ENCODE results near the gene IGSF21. TPM values are rescaled to one million over a fixed set of nuclear protein-coding genes. Genes with fewer than 3 reads are reported as not detected.

Gene IGSF21
- total RNA-seq, 2 donors from 2014 or later: 4.6 to 8.5 TPM

GRCh38 chr1:18398791-18399530 lies 291.4 kb downstream of the IGSF21 start:
- no peak overlapping the region for H3K4me3 ChIP-seq
- no peaks in the 10 kb centered on the region for H3K9me3 ChIP-seq
- H3K27ac ChIP-seq: no peak overlapping the region
- TF ChIP-seq CTCF (IDR thresholded peaks at IDR 0.05) (no peak), POLR2A (IDR thresholded peaks at IDR 0.05) (no peak), POLR2AphosphoS5 (IDR thresholded peaks at IDR 0.05) (no peak)
- H3K36me3 ChIP-seq: no peaks in the 10 kb centered on the region
- DNase-seq (ENCODE audit: low spot score): no peak
- peaks cover 2% of the 10 kb centered on the region for H3K27me3 ChIP-seq (replicated peaks; ENCODE audit: insufficient read depth)
- WGBS: 45% methylated on average over 5 of the region's 5 CpGs
- intact Hi-C loops (cut with DNase I): no loop called here
- H3K4me1 ChIP-seq (replicated peaks): no peaks in the 10 kb centered on the region

- WGBS: 72% methylated on average over 7 of the region's 7 CpGs
- Histone ChIP-seq H3K27me3 (replicated peaks; ENCODE audit: insufficient read depth) (peaks cover 2% of the 10 kb centered on the region), H3K9me3 (no peaks in the 10 kb centered on the region), H3K4me3 (no peak overlapping the region), H3K27ac (no peak overlapping the region), H3K4me1 (replicated peaks) (no peaks in the 10 kb centered on the region), H3K36me3 (no peaks in the 10 kb centered on the region)
- intact Hi-C loops (cut with DNase I): no loop called here
- TF ChIP-seq POLR2A (IDR thresholded peaks at IDR 0.05): no peak
- no peak for TF ChIP-seq POLR2AphosphoS5 (IDR thresholded peaks at IDR 0.05)
- TF ChIP-seq CTCF (IDR thresholded peaks at IDR 0.05): no peak
- no peak for DNase-seq (ENCODE audit: low spot score)
Observed at GRCh38 chr1:18400347-18401102, 292.9 kb downstream of the IGSF21 start.

GRCh38 chr1:18401921-18402320 lies 294.3 kb downstream of the IGSF21 start:
- no peaks in the 10 kb centered on the region for H3K4me1 ChIP-seq (replicated peaks)
- DNase-seq (ENCODE audit: low spot score): no peak
- no peaks in the 10 kb centered on the region for H3K9me3 ChIP-seq
- H3K4me3 ChIP-seq: no peak overlapping the region
- no peaks in the 10 kb centered on the region for H3K36me3 ChIP-seq
- intact Hi-C loops (cut with DNase I): no loop called here
- WGBS: 76% methylated on average over 3 of the region's 3 CpGs
- H3K27me3 ChIP-seq (replicated peaks; ENCODE audit: insufficient read depth): peaks cover 2% of the 10 kb centered on the region
- TF ChIP-seq POLR2AphosphoS5 (IDR thresholded peaks at IDR 0.05) (no peak), POLR2A (IDR thresholded peaks at IDR 0.05) (no peak), CTCF (IDR thresholded peaks at IDR 0.05) (no peak)
- H3K27ac ChIP-seq: no peak overlapping the region

DNA sequence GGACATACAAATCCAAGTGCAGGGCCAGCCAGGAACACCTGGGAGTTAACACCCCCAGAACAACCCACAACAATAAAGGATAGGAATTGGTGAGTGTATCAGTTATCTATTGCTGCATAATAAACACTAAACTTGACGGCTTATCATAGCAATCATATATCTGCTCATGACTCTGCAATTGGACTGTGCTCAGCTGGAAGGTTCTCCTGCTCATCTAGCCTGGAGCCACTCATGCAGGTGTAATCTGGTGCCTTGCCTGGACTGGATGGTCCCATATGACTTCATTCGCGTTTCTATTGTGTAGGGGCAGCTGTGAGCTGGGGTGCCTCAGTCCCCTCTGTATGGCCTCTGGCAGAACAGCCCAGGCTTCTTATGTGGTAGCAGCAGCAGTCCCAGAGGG lies 296.9 kb downstream of the IGSF21 start:
- Histone ChIP-seq H3K27ac (no peak overlapping the region), H3K4me1 (replicated peaks) (no peaks in the 10 kb centered on the region), H3K9me3 (no peaks in the 10 kb centered on the region), H3K36me3 (no peaks in the 10 kb centered on the region), H3K4me3 (no peak overlapping the region), H3K27me3 (replicated peaks; ENCODE audit: insufficient read depth) (no peaks in the 10 kb centered on the region)
- no peak for DNase-seq (ENCODE audit: low spot score)
- no peak for TF ChIP-seq CTCF (IDR thresholded peaks at IDR 0.05)
- TF ChIP-seq POLR2AphosphoS5 (IDR thresholded peaks at IDR 0.05): no peak
- no peak for TF ChIP-seq POLR2A (IDR thresholded peaks at IDR 0.05)
- intact Hi-C loops (cut with DNase I): no loop called here
- WGBS: 59% methylated on average over 3 of the region's 3 CpGs

Data from prostate gland (tissue), 2 donors.